C4-2B (cell line): ENCODE data around the gene MMP8.

ENCODE experiments used
- CTCF ChIP-seq: fragments of 450-650 bp; conservative IDR thresholded peaks from 2 replicates; pipeline ENCODE4 v1.5.1; 2017; ENCODE audit warnings: mild to moderate bottlenecking
- ZFX ChIP-seq: fragments of 450-650 bp; IDR thresholded peaks from 2 replicates; pipeline ENCODE4 v1.6.1; 2017

GRCh38 chr11:102709201-102709945 is 15.4 kb downstream of the MMP8 start:
- TF ChIP-seq CTCF = no peak
- TF ChIP-seq ZFX = no peak
